Dermis microvascular lymphatic vessel endothelial cell (primary cell): Measurements from ENCODE around the gene CLCNKA. TPM values are rescaled to one million over a fixed set of nuclear protein-coding genes. Genes with fewer than 3 reads are reported as not detected.
"Not testable (repeated sequence)": the region's sequence is repeated elsewhere in the genome, so short reads cannot be mapped to it uniquely, and the experiment has no call there.

Experiments
- DNase-seq, 2 donors: peaks; one replicate each; pipeline versions ENCODE4 v3.0.0 to v3.0.0-alpha.2; 2010; ENCODE audit warnings: low read depth in 2 of 2
- total RNA-seq: library from RNA; depleted of rRNA; stranded (reverse); fragments of >200 nt; gene quantifications from 2 replicates; pipeline ENCODE4 v1.2.1, GENCODE V29; 2014

Gene CLCNKA
- total RNA-seq, 1 donor from 2014 or later, result not detected

- no peak for DNase-seq
Measured at GRCh38 chr1:16017461-16018303, 4.2 kb upstream of the CLCNKA start, which contains the start of gene HSPB7. HSPB7 (minus strand) TSS chr1:16018043; CDS start chr1:16017963, 80 bp downstream.

GRCh38 chr1:16018308-16018707 is 3.5 kb upstream of the CLCNKA start:
- DNase-seq, result no peak

- DNase-seq, result no peak
Measured at GRCh38 chr1:16018749-16019643, 2.8 kb upstream of the CLCNKA start.

GRCh38 chr1:16019644-16020277 is 2.1 kb upstream of the CLCNKA start:
- DNase-seq, result no peak

GRCh38 chr1:16020325-16020724 is 1.5 kb upstream of the CLCNKA start:
- DNase-seq, result no peak

- not testable (repeated sequence) for DNase-seq
Measured at GRCh38 chr1:16020878-16021277, 958 bp upstream of the CLCNKA start.

- DNase-seq, result no peak
Measured at GRCh38 chr1:16022393-16022792, 557 bp downstream of the CLCNKA start.

GRCh38 chr1:16023050-16023653 is 1.3 kb downstream of the CLCNKA start:
- no peak for DNase-seq

- DNase-seq, result not testable (repeated sequence)
Measured at GRCh38 chr1:16026302-16026701, 4.5 kb downstream of the CLCNKA start.

GRCh38 chr1:16026723-16027484 is 5.1 kb downstream of the CLCNKA start:
- peak in 1 of 2 donors; percentile 12 for DNase-seq

- DNase-seq, result no peak
Measured at GRCh38 chr1:16028237-16029002, 6.6 kb downstream of the CLCNKA start.

GRCh38 chr1:16029003-16029268 is 7.1 kb downstream of the CLCNKA start:
- DNase-seq, result not testable (repeated sequence)

GRCh38 chr1:16029288-16029687 is 7.5 kb downstream of the CLCNKA start:
- no peak for DNase-seq

GRCh38 chr1:16031551-16031950 is 9.7 kb downstream of the CLCNKA start:
- DNase-seq, result no peak

- DNase-seq, result peak; percentile 52 to 85
Measured at GRCh38 chr1:16032388-16033102, 10.7 kb downstream of the CLCNKA start.

GRCh38 chr1:16033103-16033632 is 11.3 kb downstream of the CLCNKA start:
- not testable (repeated sequence) for DNase-seq

- not testable (repeated sequence) for DNase-seq
Measured at GRCh38 chr1:16036461-16036860, 14.6 kb downstream of the CLCNKA start.

- DNase-seq, result no peak
Measured at GRCh38 chr1:16038620-16038912, 16.7 kb downstream of the CLCNKA start.

- not testable (repeated sequence) for DNase-seq
Measured at GRCh38 chr1:16039871-16040270, 18.0 kb downstream of the CLCNKA start.
